Left hindlimb (tissue), 1 donor: ENCODE results near the gene PLCL2.
A peak's percentile ranks its signal among the peaks of the same experiment; 100 is the strongest.
"Not testable (repeated sequence)": the region's sequence is repeated elsewhere in the genome, so short reads cannot be mapped to it uniquely, and the experiment has no call there.

ENCODE experiments used
- DNase-seq: peaks from one replicate; pipeline ENCODE4 v3.0.0-alpha.2; 2018

The PLCL2 gene

GRCh38 chr3:17128671-17129070 lies 243.9 kb downstream of the PLCL2 start:
- DNase-seq: not testable (repeated sequence)

DNA sequence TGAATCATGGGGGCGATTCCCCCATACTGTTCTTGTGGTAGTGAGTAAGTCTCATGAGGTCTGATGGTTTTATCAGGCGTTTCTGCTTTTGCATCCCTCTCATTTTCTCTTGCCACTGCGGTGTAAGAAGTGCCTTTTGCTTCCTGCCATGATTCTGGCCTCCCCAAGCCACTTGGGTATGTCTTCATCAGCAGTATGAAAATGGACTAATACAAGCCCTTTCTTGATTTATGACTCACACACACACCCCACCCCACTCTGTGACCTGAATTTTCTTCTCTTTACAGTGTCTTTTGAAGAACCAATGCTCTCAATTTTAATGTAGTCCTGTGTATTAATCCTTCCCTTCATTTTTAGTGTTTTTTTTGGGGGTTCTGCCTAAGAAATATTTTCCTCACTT lies 244.8 kb downstream of the PLCL2 start:
- DNase-seq: no peak

- DNase-seq: no peak
Measured at GRCh38 chr3:17130956-17131355, 246.2 kb downstream of the PLCL2 start.

DNA sequence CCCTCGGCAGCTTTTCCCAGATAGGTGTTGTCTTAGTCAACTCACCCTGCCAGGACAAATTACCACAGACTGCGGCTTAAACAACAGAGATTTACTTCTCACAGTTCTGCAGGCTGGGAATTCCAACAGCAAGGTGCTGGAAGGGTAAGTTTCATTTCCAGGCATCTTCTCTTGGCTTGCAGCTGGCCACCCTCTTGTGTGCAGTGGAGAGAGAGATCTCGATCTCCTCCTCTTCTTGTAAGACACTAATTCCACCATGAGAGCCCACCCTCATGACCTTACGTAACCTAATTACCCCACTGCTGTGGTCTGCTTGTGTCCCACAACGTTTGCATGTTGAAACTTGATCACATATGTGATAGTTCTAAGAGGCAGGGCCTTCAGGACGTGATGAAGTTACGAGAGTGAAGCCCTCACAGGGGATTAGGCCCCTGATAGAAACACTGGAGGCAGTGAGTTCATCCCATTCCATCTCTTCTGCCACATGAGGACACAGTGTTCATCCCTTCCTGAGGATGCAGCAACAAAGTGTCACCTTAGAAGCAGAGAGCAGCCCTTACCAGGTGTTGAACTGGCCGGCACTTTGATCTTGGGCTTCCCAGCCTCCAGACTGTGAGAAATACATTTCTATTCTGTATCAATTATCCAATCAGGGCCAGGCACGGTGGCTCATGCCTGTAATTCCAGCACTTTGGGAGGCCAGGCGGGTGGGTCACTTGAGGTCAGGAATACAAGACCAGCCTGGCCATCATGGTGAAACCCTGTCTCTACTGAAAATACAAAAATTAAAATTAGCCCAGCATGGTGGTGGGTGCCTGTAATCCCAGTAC lies 247.7 kb downstream of the PLCL2 start:
- DNase-seq: no peak

- peak; percentile 66 for DNase-seq
Measured at GRCh38 chr3:17133632-17134545, 249.1 kb downstream of the PLCL2 start.

- DNase-seq: no peak
Measured at GRCh38 chr3:17135696-17136095, 250.9 kb downstream of the PLCL2 start.

DNA sequence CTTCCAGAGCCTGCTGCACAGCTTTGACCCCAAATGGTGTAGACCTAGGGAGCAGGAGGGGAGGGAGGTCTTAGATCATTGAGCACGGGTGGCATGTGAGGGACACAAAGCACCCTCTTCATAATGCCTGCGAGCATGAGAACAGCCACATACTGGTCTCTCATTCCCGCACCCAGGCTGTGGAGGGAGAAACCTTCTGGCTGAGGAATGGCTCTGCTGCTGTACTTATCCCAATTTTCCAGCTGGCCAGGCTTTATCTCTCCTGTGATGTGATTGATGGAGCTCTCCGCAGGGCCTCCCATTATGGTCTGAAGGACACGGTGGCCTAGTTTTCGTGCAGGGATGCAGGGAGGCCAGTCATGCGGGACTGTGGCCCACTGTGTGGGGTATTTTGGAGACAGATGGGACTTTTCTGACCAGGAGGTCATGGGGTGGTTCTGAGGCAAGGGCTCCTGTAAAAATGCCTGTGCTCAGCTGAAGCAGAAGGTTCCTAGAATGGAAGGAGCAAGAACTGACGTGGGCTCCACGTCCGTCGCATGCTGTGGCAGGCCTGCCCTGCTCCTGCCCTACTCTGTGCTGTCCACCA lies 251.5 kb downstream of the PLCL2 start:
- no peak for DNase-seq

- DNase-seq: no peak
Measured at GRCh38 chr3:17137321-17137826, 252.6 kb downstream of the PLCL2 start.

GRCh38 chr3:17138246-17139039 lies 253.7 kb downstream of the PLCL2 start:
- DNase-seq: no peak
